Activated CD4-positive, alpha-beta T cell treated with anti-CD3 and anti-CD28 coated beads for 4 hours (primary cell): ENCODE measurements around the gene CCDC90B.

Source experiments
- DNase-seq, 2 donors: peaks; one replicate each; pipeline ENCODE4 v3.0.0-alpha.2; 2020

CCDC90B gene

GRCh38 chr11:83222499-83222898, 63.7 kb downstream of the CCDC90B start:
- no peak for DNase-seq

GRCh38 chr11:83221694-83222093, 64.5 kb downstream of the CCDC90B start:
- DNase-seq: no peak

- no peak for DNase-seq
Measured at GRCh38 chr11:83220260-83220659, 65.9 kb downstream of the CCDC90B start.

- no peak for DNase-seq
Measured at GRCh38 chr11:83219095-83219494, 67.1 kb downstream of the CCDC90B start.
